ENCODE measurements around the gene IL2RA. TPM values are rescaled to one million over a fixed set of nuclear protein-coding genes. Genes with fewer than 3 reads are reported as not detected.

IL2RA gene
- polyA plus RNA-seq, 1 experiment: not detected

- Histone ChIP-seq H3K36me3 (ENCODE audit: control insufficient read depth, insufficient read depth, low read length) (no peaks in the 10 kb centered on the region), H3K4me3 (ENCODE audit: low read depth, low read length) (no peak overlapping the region), H3K27me3 (ENCODE audit: control insufficient read depth, insufficient read depth, low read length) (no peaks in the 10 kb centered on the region; the same call in 1 of the 2 replicates)
- ChIA-PET POLR2A (no interaction called here), CTCF (interaction anchor here (0.9 kb wide), 1 partner anchor 21 kb away, joined by 3 read pairs; no protein-coding TSS in a partner anchor)
- DNase-seq (ENCODE audit: low read depth): no peak
- no peak for TF ChIP-seq CTCF (IDR thresholded peaks at IDR 0.05; ENCODE audit: insufficient read depth, low read depth, low read length)
Observed at GRCh38 chr10:6035931-6036575, 26.1 kb downstream of the IL2RA start.

- TF ChIP-seq CTCF (IDR thresholded peaks at IDR 0.05; ENCODE audit: insufficient read depth, low read depth, low read length): no peak
- no peaks in the 10 kb centered on the region for H3K36me3 ChIP-seq (ENCODE audit: control insufficient read depth, insufficient read depth, low read length)
- no peak overlapping the region for H3K4me3 ChIP-seq (ENCODE audit: low read depth, low read length)
- no peak for DNase-seq (ENCODE audit: low read depth)
- CTCF ChIA-PET: no interaction called here
- POLR2A ChIA-PET: no interaction called here
- no peaks in the 10 kb centered on the region; the same call in 1 of the 2 replicates for H3K27me3 ChIP-seq (ENCODE audit: control insufficient read depth, insufficient read depth, low read length)
Observed at GRCh38 chr10:6035101-6035834, 26.9 kb downstream of the IL2RA start.

GRCh38 chr10:6034371-6034770 is 27.8 kb downstream of the IL2RA start:
- no peak for TF ChIP-seq CTCF (IDR thresholded peaks at IDR 0.05; ENCODE audit: insufficient read depth, low read depth, low read length)
- POLR2A ChIA-PET: no interaction called here

GRCh38 chr10:6033954-6034353 is 28.2 kb downstream of the IL2RA start:
- Histone ChIP-seq H3K27me3 (ENCODE audit: control insufficient read depth, insufficient read depth, low read length) (no peaks in the 10 kb centered on the region), H3K4me3 (ENCODE audit: low read depth, low read length) (no peak overlapping the region), H3K36me3 (ENCODE audit: control insufficient read depth, insufficient read depth, low read length) (no peaks in the 10 kb centered on the region)
- ChIA-PET CTCF (no interaction called here), POLR2A (no interaction called here)
- TF ChIP-seq CTCF (IDR thresholded peaks at IDR 0.05; ENCODE audit: insufficient read depth, low read depth, low read length): no peak
- peak; percentile 36 for DNase-seq (ENCODE audit: low read depth)

More at GRCh38 chr10:6034371-6034770, 27.8 kb downstream of the IL2RA start:
- H3K27me3 ChIP-seq (ENCODE audit: control insufficient read depth, insufficient read depth, low read length): no peaks in the 10 kb centered on the region
- CTCF ChIA-PET: no interaction called here
- DNase-seq (ENCODE audit: low read depth): no peak
- H3K36me3 ChIP-seq (ENCODE audit: control insufficient read depth, insufficient read depth, low read length): no peaks in the 10 kb centered on the region
- no peak overlapping the region for H3K4me3 ChIP-seq (ENCODE audit: low read depth, low read length)

GRCh38 chr10:6030940-6031339 is 31.2 kb downstream of the IL2RA start:
- Histone ChIP-seq H3K36me3 (ENCODE audit: control insufficient read depth, insufficient read depth, low read length) (no peaks in the 10 kb centered on the region), H3K4me3 (ENCODE audit: low read depth, low read length) (no peak overlapping the region), H3K27me3 (ENCODE audit: control insufficient read depth, insufficient read depth, low read length) (peaks cover 4% of the 10 kb centered on the region)
- CTCF ChIA-PET: interaction anchor here (2.4 kb wide), 1 partner anchor 19 kb away, joined by 6 read pairs; no protein-coding TSS in a partner anchor
- POLR2A ChIA-PET: no interaction called here
- TF ChIP-seq CTCF (IDR thresholded peaks at IDR 0.05; ENCODE audit: insufficient read depth, low read depth, low read length): no peak
- DNase-seq (ENCODE audit: low read depth): no peak

Data from BJ (cell line).